COR-L47 (cell line): ENCODE data around the gene IL11.

Experiments
- DNase-seq: peaks from one replicate; lab custom pipeline; 2025; lab: John Stamatoyannopoulos, UW

Gene IL11

GRCh38 chr19:55325172-55325571 is 45.1 kb downstream of the IL11 start, which contains the start of gene TMEM150B:
TSS of gene TMEM150B (minus strand) at chr19:55325341. CDS start at chr19:55321036, 4,305 bp downstream.
- no peak for DNase-seq

GRCh38 chr19:55324662-55325061 is 45.6 kb downstream of the IL11 start:
- DNase-seq = no peak

GRCh38 chr19:55322204-55322885 is 47.9 kb downstream of the IL11 start:
- no peak for DNase-seq

GRCh38 chr19:55321466-55322137 is 48.7 kb downstream of the IL11 start:
- no peak for DNase-seq

- no peak for DNase-seq
Observed at GRCh38 chr19:55320844-55321419, 49.3 kb downstream of the IL11 start.

GRCh38 chr19:55319785-55320184 is 50.5 kb downstream of the IL11 start:
- no peak for DNase-seq

- no peak for DNase-seq
Observed at GRCh38 chr19:55316646-55317045, 53.6 kb downstream of the IL11 start.

GRCh38 chr19:55315956-55316525 is 54.2 kb downstream of the IL11 start:
- DNase-seq = no peak

GRCh38 chr19:55314396-55314795 is 55.9 kb downstream of the IL11 start:
- no peak for DNase-seq
